CD4-positive, alpha-beta T cell (primary cell): Measurements from ENCODE around the gene PPP1R1B. TPM values are rescaled to one million over a fixed set of nuclear protein-coding genes. Genes with fewer than 3 reads are reported as not detected.

Experiments
- ATAC-seq: fragments of 200-7000 bp; cut with Tn5 transposase; one replicate; pipeline ENCODE4 v1.10.0; 2022; ENCODE audit warnings: mild to moderate bottlenecking; ENCODE audit not compliant: poor library complexity
- CTCF ChIA-PET: fragments of 350-600 bp; sonication (Branson Sonifier 250); formaldehyde crosslinking; loops from one replicate; lab custom pipeline; 2021; ENCODE audit warnings: antibody characterized with exemption, inconsistent platforms; lab: Charles Lee
- POLR2A ChIA-PET: fragments of 350-600 bp; sonication (Branson Sonifier 250); formaldehyde crosslinking; loops from one replicate; lab custom pipeline; 2021; ENCODE audit warnings: antibody characterized with exemption, inconsistent platforms; lab: Charles Lee
- DNase-seq, 14 experiments: peaks; one replicate each; pipeline ENCODE4 v3.0.0-alpha.2; 2013 to 2020; ENCODE audit warnings: mixed read lengths in 2 of 14
- H3K27ac ChIP-seq, 2 donors: one replicate each; pipeline versions ENCODE4 v1.5.1 to v1.7.0; 2013; ENCODE audit warnings: low read length in 2 of 2, low read depth in 1 of 2, mild to moderate bottlenecking in 1 of 2
- H3K27me3 ChIP-seq, 2 experiments: 1 replicate in 1 of 2; 2 replicates in 1 of 2; pipeline versions ENCODE4 v1.6.1 to v1.7.0; 2013; ENCODE audit warnings: low read length in 2 of 2, control low read depth in 1 of 2, mild to moderate bottlenecking in 1 of 2, moderate library complexity in 1 of 2; ENCODE audit not compliant: insufficient read depth in 2 of 2, control insufficient read depth in 1 of 2
- H3K36me3 ChIP-seq: one replicate; pipeline ENCODE4 v1.6.1; 2013; ENCODE audit warnings: low read length, control low read depth; ENCODE audit not compliant: insufficient read depth
- H3K4me1 ChIP-seq: one replicate; pipeline ENCODE4 v1.6.1; 2013; ENCODE audit warnings: low read length, control low read depth; ENCODE audit not compliant: insufficient read depth
- H3K4me3 ChIP-seq: one replicate; pipeline ENCODE4 v1.5.1; 2013; ENCODE audit warnings: mild to moderate bottlenecking, low read length, moderate library complexity
- H3K9me3 ChIP-seq, 2 experiments: 1 replicate in 1 of 2; 2 replicates in 1 of 2; pipeline versions ENCODE4 v1.6.1 to v1.7.0; 2013; ENCODE audit warnings: low read length in 2 of 2, mild to moderate bottlenecking in 2 of 2, control low read depth in 1 of 2, moderate library complexity in 1 of 2; ENCODE audit not compliant: control insufficient read depth in 1 of 2, insufficient read depth in 1 of 2
- H3K27ac Mint-ChIP-seq: one replicate; pipeline ENCODE4 v1.8.0; 2020; ENCODE audit warnings: mixed read lengths
- H3K27me3 Mint-ChIP-seq: one replicate; pipeline ENCODE4 v1.8.0; 2021; ENCODE audit warnings: mixed read lengths
- H3K36me3 Mint-ChIP-seq: one replicate; pipeline ENCODE4 v1.8.0; 2021; ENCODE audit warnings: low read depth, mixed read lengths
- H3K4me1 Mint-ChIP-seq: one replicate; pipeline ENCODE4 v1.8.0; 2021; ENCODE audit warnings: low read depth, mixed read lengths
- H3K4me3 Mint-ChIP-seq: one replicate; pipeline ENCODE4 v1.8.0; 2020; ENCODE audit warnings: mild to moderate bottlenecking, mixed read lengths
- H3K9me3 Mint-ChIP-seq: one replicate; pipeline ENCODE4 v1.8.0; 2020; ENCODE audit warnings: mixed read lengths
- CTCF ChIP-seq: fragments of 200-600 bp; IDR thresholded peaks from one replicate; pipeline ENCODE4 v1.8.0; 2022; ENCODE audit warnings: antibody characterized with exemption, mild to moderate bottlenecking
- intact Hi-C, 2 experiments: fragments of 100-400 bp; cut with DNase I in 1 of 2; cut with micrococcal nuclease in 1 of 2; formaldehyde crosslinking; loops; one replicate each; pipeline versions ENCODE4 v1.15.1 to v1.9.0; 2023 to 2025; cut with DNase I, micrococcal nuclease
- total RNA-seq, 174 experiments: library from RNA in 2 of 174; stranded (reverse) in 2 of 174; gene quantifications; one replicate each; pipeline ENCODE4 v1.2.3 and lab custom pipeline; 2021 to 2026

Gene PPP1R1B
- total RNA-seq, 2 experiments from 2014 or later, result 0.25 TPM; not detected in 1

DNA sequence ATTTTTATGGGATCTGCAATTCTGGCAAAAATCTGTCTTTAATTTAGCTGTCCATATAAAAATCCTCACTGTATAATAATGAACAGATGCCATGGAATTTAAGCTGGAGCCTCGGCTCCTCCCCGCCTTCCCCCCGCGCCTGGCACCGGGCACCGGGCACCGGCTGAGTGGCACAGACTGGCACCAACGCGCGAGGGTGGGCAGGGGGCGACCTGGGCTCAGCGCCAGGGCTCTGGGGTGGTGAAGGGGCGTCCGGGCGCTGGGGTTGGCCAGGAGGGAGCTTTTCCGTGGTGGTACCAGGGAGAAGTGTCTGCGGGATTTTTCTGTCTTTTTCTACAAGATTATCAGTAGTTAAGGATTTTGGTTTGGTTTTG lies 28.1 kb upstream of the PPP1R1B start:
- no peaks in the 10 kb centered on the region for H3K36me3 ChIP-seq
- peaks cover 0 to 28% of the 10 kb centered on the region in 2 experiments for H3K9me3 ChIP-seq
- no peak overlapping the region for H3K27ac Mint-ChIP-seq
- peaks cover 90 to 93% of the 10 kb centered on the region in 2 experiments for H3K27me3 ChIP-seq
- H3K4me1 ChIP-seq, result peaks cover 42% of the 10 kb centered on the region
- intact Hi-C loops, result no loop called here
- H3K27me3 Mint-ChIP-seq, result peaks cover 95% of the 10 kb centered on the region
- H3K4me1 Mint-ChIP-seq, result peaks cover 18% of the 10 kb centered on the region
- H3K4me3 ChIP-seq, result no peak overlapping the region
- ChIA-PET CTCF (interaction anchor here (1.6 kb wide), 1 partner anchor 70 kb away, joined by 3 read pairs; the partner anchor contains the start of gene PNMT), POLR2A (interaction anchor here (0.6 kb wide), 1 partner anchor 89 kb away, joined by 3 read pairs; the partner anchor contains the start of gene PGAP3)
- no peak overlapping the region for H3K4me3 Mint-ChIP-seq
- no peak for DNase-seq
- no peak overlapping the region for H3K27ac ChIP-seq
- ATAC-seq, result no peak
- no peaks in the 10 kb centered on the region for H3K9me3 Mint-ChIP-seq
- no peaks in the 10 kb centered on the region for H3K36me3 Mint-ChIP-seq
- no peak for TF ChIP-seq CTCF

- TF ChIP-seq CTCF, result no peak
- Mint-ChIP-seq H3K9me3 (no peaks in the 10 kb centered on the region), H3K27me3 (peaks cover 94% of the 10 kb centered on the region), H3K36me3 (no peaks in the 10 kb centered on the region), H3K27ac (no peak overlapping the region), H3K4me3 (no peak overlapping the region), H3K4me1 (peaks cover 20% of the 10 kb centered on the region)
- no peak for ATAC-seq
- intact Hi-C loops, result no loop called here
- Histone ChIP-seq H3K27me3 (peaks cover 90 to 95% of the 10 kb centered on the region in 2 experiments), H3K9me3 (peaks cover 0 to 28% of the 10 kb centered on the region in 2 experiments), H3K4me1 (peaks cover 48% of the 10 kb centered on the region), H3K4me3 (no peak overlapping the region), H3K27ac (no peak overlapping the region), H3K36me3 (no peaks in the 10 kb centered on the region)
- CTCF ChIA-PET, result interaction anchor here (0.6 to 1.6 kb wide), 2 partner anchors 69 to 370 kb away, joined by 3 read pairs; partner anchors contain the start of gene PNMT
- POLR2A ChIA-PET, result interaction anchor here (0.6 kb wide), 1 partner anchor 89 kb away, joined by 3 read pairs; the partner anchor contains the start of gene PGAP3
- peak in 2 of 14 experiments; percentile 13 to 14 for DNase-seq
These were observed 27.6 kb upstream of the PPP1R1B start for GRCh38 chr17:39599004-39599664.

DNA sequence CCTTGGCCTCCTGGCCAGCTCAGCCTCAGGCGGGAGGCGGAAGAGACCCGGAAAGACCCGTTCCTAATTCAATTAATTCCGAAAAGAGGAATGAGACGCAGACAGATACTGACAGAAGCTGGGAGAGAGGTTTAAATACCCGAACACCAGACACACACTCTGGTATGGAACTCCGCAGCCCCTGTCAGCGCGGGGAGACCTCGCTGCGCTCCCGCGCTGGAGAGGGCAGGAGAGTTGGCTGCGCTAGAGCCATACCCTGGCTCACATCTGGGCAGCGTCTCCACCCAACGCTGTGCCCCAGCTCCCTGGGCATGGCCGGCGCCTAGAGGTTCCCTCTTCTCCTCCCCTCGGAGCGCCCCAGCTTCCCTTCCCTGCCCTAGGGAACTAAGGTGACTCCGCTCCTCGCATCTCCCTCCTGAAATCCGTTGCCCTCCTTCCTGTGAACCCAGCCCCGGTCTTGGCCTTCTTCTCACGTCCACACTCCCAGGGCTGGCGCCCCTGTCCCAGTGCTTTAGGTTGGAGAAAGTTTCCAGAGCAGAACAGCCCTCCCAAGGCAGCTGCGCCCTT lies 27.0 kb upstream of the PPP1R1B start:
- DNase-seq, result peak in 1 of 14 experiments; percentile 10
- intact Hi-C loops, result no loop called here
- peak; percentile 21 for ATAC-seq
- ChIA-PET POLR2A (no interaction called here), CTCF (interaction anchor here (0.6 to 1.7 kb wide), 3 partner anchors 22 to 370 kb away, joined by 3 to 9 read pairs (median 3); partner anchors contain the start of gene PNMT)
- no peaks in the 10 kb centered on the region for H3K9me3 Mint-ChIP-seq
- H3K27ac Mint-ChIP-seq, result no peak overlapping the region
- H3K4me1 Mint-ChIP-seq, result peaks cover 23% of the 10 kb centered on the region
- no peaks in the 10 kb centered on the region for H3K36me3 Mint-ChIP-seq
- Histone ChIP-seq H3K36me3 (no peaks in the 10 kb centered on the region), H3K4me3 (no peak overlapping the region), H3K4me1 (peaks cover 54% of the 10 kb centered on the region), H3K9me3 (peaks cover 0 to 28% of the 10 kb centered on the region in 2 experiments), H3K27ac (no peak overlapping the region), H3K27me3 (peaks cover 90 to 99% of the 10 kb centered on the region in 2 experiments)
- TF ChIP-seq CTCF, result no peak
- peaks cover 93% of the 10 kb centered on the region for H3K27me3 Mint-ChIP-seq
- no peak overlapping the region for H3K4me3 Mint-ChIP-seq
